Smooth muscle cell (in vitro differentiated cells): Measurements from ENCODE around the gene CSMD2. TPM values are rescaled to one million over a fixed set of nuclear protein-coding genes. Genes with fewer than 3 reads are reported as not detected.

Source experiments
- DNase-seq: peaks from one replicate; lab custom pipeline; 2025; ENCODE audit not compliant: unreplicated experiment; lab: John Stamatoyannopoulos, UW
- H2AFZ ChIP-seq: fragments of 200-600 bp; sonication (generic); 2 replicates; pipeline ENCODE4 v1.6.0; 2016; ENCODE audit warnings: antibody characterized with exemption, low read depth, mild to moderate bottlenecking
- H3F3A ChIP-seq: fragments of 200-600 bp; sonication (generic); 2 replicates; pipeline ENCODE4 v1.6.0; 2017; ENCODE audit warnings: antibody characterized with exemption, low read depth
- H3K27ac ChIP-seq: fragments of 200-600 bp; sonication (generic); 2 replicates; pipeline ENCODE4 v1.5.1; 2016; ENCODE audit warnings: low read depth, mild to moderate bottlenecking
- H3K27me3 ChIP-seq: fragments of 200-600 bp; sonication (generic); 2 replicates; pipeline ENCODE4 v1.6.1; 2016; ENCODE audit warnings: low read depth, mild to moderate bottlenecking
- H3K36me3 ChIP-seq: fragments of 200-600 bp; sonication (generic); 2 replicates; pipeline ENCODE4 v1.5.1; 2016; ENCODE audit warnings: low read depth
- H3K4me1 ChIP-seq: fragments of 200-600 bp; sonication (generic); 2 replicates; pipeline ENCODE4 v1.5.1; 2016; ENCODE audit warnings: low read depth
- H3K4me2 ChIP-seq: fragments of 200-600 bp; sonication (generic); 2 replicates; pipeline ENCODE4 v1.6.0; 2016; ENCODE audit warnings: mild to moderate bottlenecking
- H3K4me3 ChIP-seq: fragments of 200-600 bp; sonication (generic); 2 replicates; pipeline ENCODE4 v1.5.1; 2016; ENCODE audit warnings: mild to moderate bottlenecking
- H3K79me2 ChIP-seq: fragments of 200-600 bp; sonication (generic); 2 replicates; pipeline ENCODE4 v1.6.0; 2016; ENCODE audit warnings: low read depth, mild to moderate bottlenecking
- H3K9ac ChIP-seq: fragments of 200-600 bp; sonication (generic); 2 replicates; pipeline ENCODE4 v1.6.0; 2016; ENCODE audit warnings: low read depth
- H3K9me3 ChIP-seq: fragments of 200-600 bp; sonication (generic); replicated peaks from 2 replicates; pipeline ENCODE4 v1.5.1; 2016; ENCODE audit warnings: low read depth
- H4K20me1 ChIP-seq: fragments of 200-600 bp; sonication (generic); 2 replicates; pipeline ENCODE4 v1.6.0; 2016; ENCODE audit warnings: low read depth
- WGBS: methylation state at CpG from one replicate; pipeline ENCODE4 v1.1.7; 2016; ENCODE audit warnings: low lambda C conversion rate; 5-methylcytosine and 5-hydroxymethylcytosine counted together
- polyA plus RNA-seq: library from polyadenylated mRNA; unstranded; fragments of >200 nt; fragmentation: Nextera tagmentation; extraction: Ambion mirVana; gene quantifications from 2 replicates; pipeline ENCODE4 v1.2.1, GENCODE V29; 2016
- total RNA-seq: library from RNA; depleted of rRNA; stranded (reverse); fragments of >200 nt; gene quantifications from 2 replicates; pipeline ENCODE4 v1.2.3, GENCODE V29; 2014
- TF ChIP-seq, protein P1 (sequence below): fragments of 200-600 bp; sonication (generic); IDR thresholded peaks from 2 replicates; pipeline ENCODE4 v1.5.1; 2017; ENCODE audit warnings: borderline replicate concordance, mild to moderate bottlenecking, antibody characterized with exemption; ENCODE audit not compliant: insufficient read depth, poor library complexity, severe bottlenecking

CSMD2 gene
- total and polyA plus RNA-seq, 2 experiments from 2014 or later = 0.65 to 1.8 TPM

DNA sequence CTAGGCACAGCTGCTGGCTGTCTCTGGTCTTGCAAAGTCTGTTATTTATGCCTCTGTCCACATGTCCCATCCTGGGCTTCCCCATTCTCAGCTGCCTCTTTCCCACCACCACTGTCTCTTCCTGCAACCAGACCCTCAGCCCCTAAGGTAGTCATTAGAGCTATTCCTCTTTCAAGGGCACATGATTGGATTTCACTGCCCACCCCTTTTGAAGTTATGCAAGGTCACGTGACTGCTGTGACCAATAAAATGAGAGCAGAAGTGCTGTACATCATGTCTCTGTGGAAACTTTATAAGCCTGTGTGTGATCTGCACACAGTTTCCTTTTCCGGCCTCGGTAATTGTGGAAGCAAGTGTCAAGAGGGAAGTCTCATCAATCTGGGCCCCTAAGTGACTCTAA lies 437.7 kb downstream of the CSMD2 start:
- Histone ChIP-seq H3K27me3 (peaks cover 8% of the 10 kb centered on the region), H3F3A (no peaks in the 10 kb centered on the region), H3K9me3 (no peaks in the 10 kb centered on the region), H3K27ac (no peak overlapping the region), H3K4me1 (no peaks in the 10 kb centered on the region), H2AFZ (no peak overlapping the region), H4K20me1 (no peaks in the 10 kb centered on the region), H3K9ac (no peak overlapping the region), H3K79me2 (no peaks in the 10 kb centered on the region), H3K4me3 (no peak overlapping the region), H3K4me2 (no peak overlapping the region), H3K36me3 (no peaks in the 10 kb centered on the region)
- no peak for DNase-seq
- WGBS = 89% methylated on average over 3 of the region's 3 CpGs
- TF ChIP-seq, protein P1, sequence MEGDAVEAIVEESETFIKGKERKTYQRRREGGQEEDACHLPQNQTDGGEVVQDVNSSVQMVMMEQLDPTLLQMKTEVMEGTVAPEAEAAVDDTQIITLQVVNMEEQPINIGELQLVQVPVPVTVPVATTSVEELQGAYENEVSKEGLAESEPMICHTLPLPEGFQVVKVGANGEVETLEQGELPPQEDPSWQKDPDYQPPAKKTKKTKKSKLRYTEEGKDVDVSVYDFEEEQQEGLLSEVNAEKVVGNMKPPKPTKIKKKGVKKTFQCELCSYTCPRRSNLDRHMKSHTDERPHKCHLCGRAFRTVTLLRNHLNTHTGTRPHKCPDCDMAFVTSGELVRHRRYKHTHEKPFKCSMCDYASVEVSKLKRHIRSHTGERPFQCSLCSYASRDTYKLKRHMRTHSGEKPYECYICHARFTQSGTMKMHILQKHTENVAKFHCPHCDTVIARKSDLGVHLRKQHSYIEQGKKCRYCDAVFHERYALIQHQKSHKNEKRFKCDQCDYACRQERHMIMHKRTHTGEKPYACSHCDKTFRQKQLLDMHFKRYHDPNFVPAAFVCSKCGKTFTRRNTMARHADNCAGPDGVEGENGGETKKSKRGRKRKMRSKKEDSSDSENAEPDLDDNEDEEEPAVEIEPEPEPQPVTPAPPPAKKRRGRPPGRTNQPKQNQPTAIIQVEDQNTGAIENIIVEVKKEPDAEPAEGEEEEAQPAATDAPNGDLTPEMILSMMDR = no peak

DNA sequence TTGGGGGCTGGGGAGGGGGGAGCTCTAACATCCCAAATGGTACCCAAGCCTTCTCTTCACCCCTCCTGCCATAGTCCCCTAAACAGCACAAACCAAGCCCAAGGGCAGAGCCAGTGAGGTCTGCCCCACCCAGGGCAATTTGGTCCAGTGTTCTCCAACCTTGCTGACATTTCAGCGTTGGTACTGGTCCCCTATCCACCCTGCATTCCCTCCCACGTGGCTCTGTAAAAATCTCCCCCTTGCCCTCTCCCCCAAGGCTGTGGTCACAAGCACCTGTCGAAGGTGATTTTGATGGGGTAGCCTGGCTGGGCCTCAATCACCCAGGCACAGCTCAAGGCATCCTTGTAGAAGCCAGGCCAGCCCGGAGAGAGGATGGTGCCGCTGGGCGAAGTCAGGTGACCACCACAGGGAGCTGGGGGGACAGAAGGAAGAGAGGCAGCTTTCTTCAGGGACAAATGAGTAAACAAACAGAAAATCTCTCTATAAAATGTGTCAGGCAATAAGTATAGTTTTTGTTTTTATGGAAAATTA lies 438.7 kb downstream of the CSMD2 start:
- no peak for DNase-seq
- H3K4me3 ChIP-seq = no peak overlapping the region
- H4K20me1 ChIP-seq = no peaks in the 10 kb centered on the region
- H3K4me1 ChIP-seq = no peaks in the 10 kb centered on the region
- no peak overlapping the region for H2AFZ ChIP-seq
- no peaks in the 10 kb centered on the region for H3F3A ChIP-seq
- 89% methylated on average over 6 of the region's 6 CpGs for WGBS
- H3K9me3 ChIP-seq = no peaks in the 10 kb centered on the region
- no peak overlapping the region for H3K27ac ChIP-seq
- no peaks in the 10 kb centered on the region for H3K36me3 ChIP-seq
- peaks cover 7% of the 10 kb centered on the region for H3K27me3 ChIP-seq
- TF ChIP-seq, protein P1 = no peak
- H3K4me2 ChIP-seq = no peak overlapping the region
- no peak overlapping the region for H3K9ac ChIP-seq
- H3K79me2 ChIP-seq = no peaks in the 10 kb centered on the region

DNA sequence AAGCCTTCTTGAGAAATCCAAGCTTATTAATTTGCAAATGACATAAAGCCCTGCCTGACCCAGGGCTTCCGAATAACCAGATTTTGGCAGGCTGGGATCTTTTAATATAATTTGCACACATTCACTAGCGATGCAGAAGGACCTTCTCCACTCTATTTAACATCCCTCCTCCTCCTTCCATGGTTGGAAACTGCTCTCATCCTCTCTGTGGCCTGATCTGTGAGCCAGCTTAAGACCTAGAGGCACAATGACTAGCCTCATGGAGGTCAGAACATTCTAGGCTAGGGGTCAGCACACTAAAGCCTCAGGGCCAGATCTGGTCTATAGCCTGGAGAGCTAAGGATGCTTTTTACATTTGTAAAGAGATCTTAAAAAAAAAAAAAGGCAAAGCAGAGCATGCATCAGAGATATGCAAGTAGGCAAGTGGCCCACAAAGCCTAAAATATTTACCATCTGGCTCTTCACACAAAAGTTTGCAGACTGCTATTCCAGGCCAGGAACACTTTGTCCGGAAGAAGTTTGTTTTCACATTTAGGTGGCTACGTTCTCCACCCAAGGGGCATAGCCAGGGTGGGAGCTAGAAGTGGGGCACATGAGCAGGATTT lies 439.4 kb downstream of the CSMD2 start:
- Histone ChIP-seq H3K36me3 (no peaks in the 10 kb centered on the region), H3K79me2 (no peaks in the 10 kb centered on the region), H3K4me3 (no peak overlapping the region), H3K4me1 (no peaks in the 10 kb centered on the region), H3K27ac (no peak overlapping the region), H4K20me1 (no peaks in the 10 kb centered on the region), H3K9me3 (no peaks in the 10 kb centered on the region), H2AFZ (no peak overlapping the region), H3K9ac (no peak overlapping the region), H3K4me2 (no peak overlapping the region), H3K27me3 (peaks cover 4% of the 10 kb centered on the region), H3F3A (no peaks in the 10 kb centered on the region)
- WGBS = 88% methylated on average over 4 of the region's 4 CpGs
- TF ChIP-seq, protein P1 = no peak
- no peak for DNase-seq

DNA sequence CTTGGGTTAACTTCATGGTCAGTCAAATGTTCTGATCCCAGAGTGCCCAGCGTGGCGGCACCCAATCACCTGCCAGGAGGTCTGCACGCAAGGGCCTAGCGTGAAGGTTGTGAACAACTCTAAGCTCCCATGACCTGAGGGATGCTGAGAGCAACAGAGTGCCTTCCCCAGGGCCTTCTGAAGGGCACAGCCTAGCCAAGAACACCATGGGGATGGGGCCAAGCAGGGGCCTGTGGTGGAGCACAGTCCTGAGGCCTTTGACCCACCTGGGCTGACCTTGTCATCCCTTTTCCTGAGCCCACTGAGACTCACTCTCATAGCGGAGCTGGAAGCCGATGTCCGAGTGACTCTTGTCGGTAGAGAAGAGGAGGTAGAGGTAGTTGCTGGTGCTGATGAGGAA lies 440.0 kb downstream of the CSMD2 start:
- Histone ChIP-seq H3K36me3 (no peaks in the 10 kb centered on the region), H3K4me1 (no peaks in the 10 kb centered on the region), H4K20me1 (no peaks in the 10 kb centered on the region), H3F3A (no peaks in the 10 kb centered on the region), H3K9me3 (no peaks in the 10 kb centered on the region), H3K27me3 (no peaks in the 10 kb centered on the region), H3K9ac (no peak overlapping the region), H3K4me2 (no peak overlapping the region), H2AFZ (no peak overlapping the region), H3K4me3 (no peak overlapping the region), H3K27ac (no peak overlapping the region), H3K79me2 (no peaks in the 10 kb centered on the region)
- 92% methylated on average over 8 of the region's 8 CpGs for WGBS
- TF ChIP-seq, protein P1 = no peak
- no peak for DNase-seq
